ENCODE data around the gene NRARP. TPM values are rescaled to one million over a fixed set of nuclear protein-coding genes. Genes with fewer than 3 reads are reported as not detected.

NRARP gene, protein sequence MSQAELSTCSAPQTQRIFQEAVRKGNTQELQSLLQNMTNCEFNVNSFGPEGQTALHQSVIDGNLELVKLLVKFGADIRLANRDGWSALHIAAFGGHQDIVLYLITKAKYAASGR
- 25.1 and 46.1 TPM in 2 replicates for total RNA-seq

DNA sequence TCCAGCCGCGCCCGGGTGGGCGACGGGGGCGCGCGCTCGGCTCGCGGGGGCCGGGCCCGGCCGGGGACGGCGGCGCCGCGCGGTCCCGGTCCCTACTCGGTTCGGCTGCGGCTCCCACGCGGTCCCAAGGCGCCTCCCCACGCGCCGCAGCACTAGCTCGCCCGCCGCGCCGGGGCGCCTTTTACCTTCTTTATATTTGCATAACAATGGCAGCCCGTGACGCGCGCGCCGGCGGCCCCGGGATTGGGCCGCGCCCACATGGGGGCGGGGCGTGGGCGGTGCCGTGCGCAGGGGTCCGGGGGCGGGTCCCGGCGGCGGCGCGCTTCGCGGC, at the start of gene NRARP:
NRARP (minus strand) TSS at position 154 of the 331 bp plus-strand sequence. CDS start 343 bp downstream, outside the sequence.

DNA sequence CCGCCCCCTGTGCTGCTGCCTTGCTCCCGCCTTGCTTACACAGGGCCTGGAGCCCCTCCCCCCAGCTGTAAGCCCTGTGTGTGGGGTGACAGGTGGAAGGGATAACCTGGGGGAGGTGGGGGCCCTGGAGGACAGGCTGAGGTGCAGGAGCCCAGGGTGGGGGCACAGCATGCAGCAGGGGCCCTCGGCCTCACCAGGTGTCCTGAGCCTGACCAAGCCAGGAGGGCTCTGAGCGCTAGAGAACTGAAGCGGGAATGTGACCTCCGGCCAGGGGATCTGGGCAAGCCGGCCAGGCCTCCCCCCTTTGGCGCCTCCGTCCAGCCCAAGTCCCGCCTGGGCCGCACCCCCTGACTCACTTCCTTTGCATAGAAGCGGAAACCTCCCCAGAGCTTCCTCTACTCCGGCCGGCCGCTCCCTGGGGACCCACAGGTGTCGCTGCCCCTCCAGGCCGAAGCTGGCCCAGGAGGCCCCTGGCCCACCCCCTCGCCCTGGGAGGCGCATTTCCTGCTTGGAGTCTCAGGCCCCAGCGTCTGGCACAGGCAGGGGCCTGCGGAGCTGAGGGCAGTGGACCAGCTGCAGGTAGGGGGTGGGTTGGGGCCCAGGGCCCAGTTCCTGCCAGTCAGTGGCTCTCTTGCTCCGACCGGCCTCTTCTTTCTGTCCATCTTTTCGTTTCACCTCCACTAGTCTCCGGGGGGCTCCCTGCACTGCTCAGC, 24.6 kb downstream of the NRARP start, which contains the start of gene TOR4A:
TOR4A (plus strand) TSS at position 398 of the 713 bp plus-strand sequence. CDS start 964 bp downstream, outside the sequence.

DNA sequence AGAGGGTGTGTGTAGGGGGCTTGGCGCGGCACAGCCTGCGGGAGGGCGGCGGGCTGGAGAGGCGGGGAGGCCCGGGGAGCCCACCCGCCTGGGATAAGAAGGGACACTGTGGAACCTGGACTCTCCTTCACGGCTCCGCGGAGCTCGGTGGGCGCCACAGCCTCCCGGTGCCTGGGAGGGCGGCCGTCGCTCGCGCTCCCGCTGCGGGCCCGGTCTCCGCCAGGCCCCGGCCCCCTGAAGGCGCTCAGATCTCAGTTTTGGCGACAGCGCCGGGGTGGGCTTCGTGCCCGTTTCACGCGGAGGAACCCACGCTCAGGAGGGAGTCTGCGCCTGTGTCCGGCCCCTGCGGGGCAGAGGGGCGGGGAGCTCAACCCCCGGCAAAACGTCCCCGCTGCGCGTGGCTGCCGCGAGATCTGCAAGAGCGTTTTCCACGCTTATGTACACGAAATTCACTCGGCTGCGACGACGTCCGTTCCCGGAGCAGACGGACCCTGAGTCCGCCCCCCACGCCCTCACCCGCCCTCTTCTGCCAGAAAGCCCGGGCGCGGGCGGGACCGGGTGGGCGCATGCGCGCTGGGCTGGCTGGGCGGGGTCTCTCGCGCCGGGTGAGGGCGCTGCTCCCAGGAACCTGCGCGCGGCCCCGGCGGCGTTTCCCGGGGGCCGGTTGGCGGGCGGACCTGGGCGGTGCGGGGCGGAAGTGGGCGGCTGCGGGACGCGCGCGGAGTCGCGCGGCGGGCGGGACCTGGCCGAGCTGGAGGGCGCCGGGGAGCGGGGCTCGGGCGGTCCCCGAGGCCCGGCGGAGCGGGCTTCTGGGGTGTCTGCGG, 47.2 kb downstream of the NRARP start, which contains the start of gene NELFB:
NELFB (plus strand) TSS at position 704 of the 824 bp plus-strand sequence.

DNA sequence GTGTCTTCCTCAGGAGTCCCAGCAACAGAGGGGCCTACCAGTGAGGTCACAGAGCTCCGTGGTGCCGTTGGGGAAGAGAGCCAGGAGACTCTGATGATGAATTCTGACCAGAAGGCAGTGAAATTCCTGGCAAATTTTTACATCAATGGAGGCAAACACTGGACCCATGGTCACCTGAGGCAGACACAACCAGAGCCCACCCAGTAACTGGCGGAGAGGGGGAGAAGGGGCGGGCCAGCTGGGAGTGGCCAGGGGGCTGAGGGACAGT, 50.9 kb downstream of the NRARP start, which contains the start of gene STPG3:
STPG3 (plus strand) TSS at position 93 of the 268 bp plus-strand sequence; CDS start at position 94, 1 bp downstream.

Other genes starting within 250 kb of the NRARP start
- gene ENTPD2, start 248.2 kb downstream of the NRARP start, total RNA-seq: not detected in 2 replicates
- 15.3 and 19.3 TPM in 2 replicates for gene SAPCD2, start 231.7 kb downstream of the NRARP start, total RNA-seq
- 6.2 and 15.8 TPM in 2 replicates for gene UAP1L1, start 224.8 kb downstream of the NRARP start, total RNA-seq
- gene MAN1B1, start 215.3 kb downstream of the NRARP start, total RNA-seq: 57.0 and 64.3 TPM in 2 replicates
- 63.1 and 69.8 TPM in 2 replicates for gene DPP7, start 187.5 kb downstream of the NRARP start, total RNA-seq
- gene GRIN1, start 163.1 kb downstream of the NRARP start, total RNA-seq: under 0.01 TPM in 2 replicates
- gene LRRC26, start 132.2 kb downstream of the NRARP start, total RNA-seq: not detected in 2 replicates
- not detected in 2 replicates for gene TMEM210, start 130.2 kb downstream of the NRARP start, total RNA-seq
- gene ANAPC2, start 113.7 kb downstream of the NRARP start, total RNA-seq: 22.7 and 24.6 TPM in 2 replicates
- 105 and 126 TPM in 2 replicates for gene SSNA1, start 113.6 kb downstream of the NRARP start, total RNA-seq
- gene TPRN, start 101.5 kb downstream of the NRARP start, total RNA-seq: 4.6 and 5.5 TPM in 2 replicates
- gene TMEM203, start 96.6 kb downstream of the NRARP start, total RNA-seq: 30.9 and 34.1 TPM in 2 replicates
- gene NDOR1, start 96.6 kb downstream of the NRARP start, total RNA-seq: 3.6 TPM in 2 replicates
- 0.32 TPM in 1 of 2 replicates, not detected in the other for gene RNF208, start 80.0 kb downstream of the NRARP start, total RNA-seq
- 0.32 TPM in 1 of 2 replicates, not detected in the other for gene CYSRT1, start 77.1 kb downstream of the NRARP start, total RNA-seq
- not detected in 2 replicates for gene RNF224, start 74.8 kb downstream of the NRARP start, total RNA-seq
- gene SLC34A3, start 71.4 kb downstream of the NRARP start, total RNA-seq: not detected in 2 replicates
- gene TUBB4B, start 61.0 kb downstream of the NRARP start, total RNA-seq: 222 and 249 TPM in 2 replicates
- gene STPG3, start 51.0 kb downstream of the NRARP start, total RNA-seq: not detected in 2 replicates
- 61.4 and 67.0 TPM in 2 replicates for gene NELFB, start 46.9 kb downstream of the NRARP start, total RNA-seq
- 29.3 and 39.0 TPM in 2 replicates for gene TOR4A, start 24.5 kb downstream of the NRARP start, total RNA-seq
- gene EXD3, start 120.9 kb upstream of the NRARP start, total RNA-seq: 18.8 and 22.0 TPM in 2 replicates
- 0.46 and 0.65 TPM in 2 replicates for gene NOXA1, start 121.1 kb upstream of the NRARP start, total RNA-seq
- gene ENTPD8, start 139.1 kb upstream of the NRARP start, total RNA-seq: not detected in 2 replicates
- 17.9 and 19.0 TPM in 2 replicates for gene NSMF, start 157.1 kb upstream of the NRARP start, total RNA-seq
- gene PNPLA7, start 248.1 kb upstream of the NRARP start, total RNA-seq: under 0.01 and 0.15 TPM in 2 replicates
- gene MRPL41, start 249.6 kb upstream of the NRARP start, total RNA-seq: 45.3 and 64.6 TPM in 2 replicates